SK-N-MC (cell line): ENCODE results near the gene MLPH.

Source experiments
- EZH2 ChIP-seq: fragments of 200-600 bp; sonication (generic); IDR thresholded peaks from one replicate; pipeline ENCODE4 v1.6.1; 2017; ENCODE audit warnings: antibody characterized with exemption
- FOXP2 ChIP-seq: optimal IDR thresholded peaks from 2 replicates; pipeline ENCODE3; 2011; ENCODE audit warnings: mild to moderate bottlenecking, moderate library complexity; ENCODE audit not compliant: insufficient read depth; ENCODE audit errors: extremely low read length, control extremely low read depth
- POLR2AphosphoS5 ChIP-seq: IDR thresholded peaks from 2 replicates; pipeline ENCODE4 v1.6.1; 2012; ENCODE audit warnings: mild to moderate bottlenecking, low read depth, low read length, borderline replicate concordance

DNA sequence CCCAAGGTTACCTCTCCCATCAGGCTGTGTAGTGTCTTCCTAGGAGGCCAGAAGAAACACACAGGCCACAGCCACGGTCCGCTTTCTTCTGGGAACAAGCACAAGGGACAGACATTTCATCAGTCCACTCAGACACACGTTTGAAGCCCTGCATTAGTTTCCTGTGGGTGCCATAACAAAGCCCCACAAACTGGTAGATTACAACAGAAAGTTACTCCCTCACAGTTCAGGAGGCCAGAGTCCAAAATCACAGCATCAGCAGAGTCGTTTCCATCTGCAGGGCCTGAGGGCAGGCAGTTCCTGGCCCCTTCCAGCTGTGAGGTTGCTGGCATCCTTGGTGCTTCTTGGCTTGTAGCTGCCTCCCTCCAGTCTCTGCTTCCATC is 70.6 kb downstream of the MLPH start:
- no peak for TF ChIP-seq EZH2
- no peak for TF ChIP-seq POLR2AphosphoS5
- TF ChIP-seq FOXP2 = no peak
